Ascending aorta (tissue), 2 donors: ENCODE results near the gene CIAO1. TPM values are rescaled to one million over a fixed set of nuclear protein-coding genes. Genes with fewer than 3 reads are reported as not detected.
"Not testable (repeated sequence)": the region's sequence is repeated elsewhere in the genome, so short reads cannot be mapped to it uniquely, and the experiment has no call there.

Experiments used
- DNase-seq, 2 donors: peaks; one replicate each; pipeline ENCODE4 v3.0.0-alpha.2; 2019; ENCODE audit warnings: low spot score in 2 of 2
- H3K27ac ChIP-seq, 2 donors: fragments of 200-600 bp; sonication (generic); one replicate each; pipeline ENCODE4 v1.5.1; 2016 to 2017; ENCODE audit warnings: mild to moderate bottlenecking in 1 of 2
- H3K27me3 ChIP-seq: fragments of 200-600 bp; sonication (generic); one replicate; pipeline ENCODE4 v1.5.1; 2017
- H3K36me3 ChIP-seq, 2 donors: fragments of 200-600 bp; sonication (generic); one replicate each; pipeline ENCODE4 v1.5.1; 2016
- H3K4me1 ChIP-seq, 2 donors: fragments of 200-600 bp; sonication (generic); one replicate each; pipeline ENCODE4 v1.5.1; 2016 to 2017; ENCODE audit warnings: mild to moderate bottlenecking in 1 of 2
- H3K4me3 ChIP-seq, 2 donors: fragments of 200-600 bp; sonication (generic); one replicate each; pipeline ENCODE4 v1.5.1; 2016 to 2017; ENCODE audit warnings: mild to moderate bottlenecking in 1 of 2
- H3K9me3 ChIP-seq, 2 donors: fragments of 200-600 bp; sonication (generic); one replicate each; pipeline ENCODE4 v1.5.1; 2016
- intact Hi-C: fragments of 100-400 bp; cut with DNase I; formaldehyde crosslinking; loops from one replicate; pipeline ENCODE4 v1.15.1; 2023
- total RNA-seq: library from RNA; depleted of rRNA; stranded (reverse); fragments of >200 nt; gene quantifications from one replicate; pipeline ENCODE4 v1.1.0, GENCODE V29; 2016
- TF ChIP-seq, protein P1 (sequence below), 3 experiments: fragments of 200-600 bp in 2 of 3; fragments of 450-650 bp in 1 of 3; sonication (generic) in 2 of 3; IDR thresholded peaks; one replicate each; pipeline ENCODE4 v1.5.1; 2016 to 2019; ENCODE audit warnings: antibody characterized with exemption in 3 of 3, mild to moderate bottlenecking in 1 of 3, moderate library complexity in 1 of 3

CIAO1 gene
- total RNA-seq, result 127 TPM

- Histone ChIP-seq H3K36me3 (peaks cover 25% of the 10 kb centered on the region in 2 donors), H3K4me3 (peak within 1 kb of the TSS; percentile 81 to 84), H3K9me3 (no peaks in the 10 kb centered on the region), H3K4me1 (peaks cover 15 to 38% of the 10 kb centered on the region in 2 donors), H3K27ac (peak within 1 kb of the TSS; percentile 94), H3K27me3 (no peaks in the 10 kb centered on the region)
- intact Hi-C loops, result loop anchor here (1.0 to 10.0 kb wide), 8 partner anchors 39 to 1399 kb away; partner anchors contain the start of genes ACTR1B, ANKRD36C, C2orf92 and CNNM3
- TF ChIP-seq, protein P1, sequence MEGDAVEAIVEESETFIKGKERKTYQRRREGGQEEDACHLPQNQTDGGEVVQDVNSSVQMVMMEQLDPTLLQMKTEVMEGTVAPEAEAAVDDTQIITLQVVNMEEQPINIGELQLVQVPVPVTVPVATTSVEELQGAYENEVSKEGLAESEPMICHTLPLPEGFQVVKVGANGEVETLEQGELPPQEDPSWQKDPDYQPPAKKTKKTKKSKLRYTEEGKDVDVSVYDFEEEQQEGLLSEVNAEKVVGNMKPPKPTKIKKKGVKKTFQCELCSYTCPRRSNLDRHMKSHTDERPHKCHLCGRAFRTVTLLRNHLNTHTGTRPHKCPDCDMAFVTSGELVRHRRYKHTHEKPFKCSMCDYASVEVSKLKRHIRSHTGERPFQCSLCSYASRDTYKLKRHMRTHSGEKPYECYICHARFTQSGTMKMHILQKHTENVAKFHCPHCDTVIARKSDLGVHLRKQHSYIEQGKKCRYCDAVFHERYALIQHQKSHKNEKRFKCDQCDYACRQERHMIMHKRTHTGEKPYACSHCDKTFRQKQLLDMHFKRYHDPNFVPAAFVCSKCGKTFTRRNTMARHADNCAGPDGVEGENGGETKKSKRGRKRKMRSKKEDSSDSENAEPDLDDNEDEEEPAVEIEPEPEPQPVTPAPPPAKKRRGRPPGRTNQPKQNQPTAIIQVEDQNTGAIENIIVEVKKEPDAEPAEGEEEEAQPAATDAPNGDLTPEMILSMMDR (IDR thresholded peaks at IDR 0.05), result peak; percentile 20 to 57 (median 24)
- DNase-seq, result peak; percentile 95 to 99
Observed at GRCh38 chr2:96265840-96266679, at the start of gene CIAO1, which contains the start of gene TMEM127. CIAO1 (plus strand) TSS chr2:96266225; CDS start chr2:96266351, 126 bp downstream. TMEM127 (minus strand) TSS chr2:96265997; CDS start chr2:96265381, 616 bp downstream.

DNA sequence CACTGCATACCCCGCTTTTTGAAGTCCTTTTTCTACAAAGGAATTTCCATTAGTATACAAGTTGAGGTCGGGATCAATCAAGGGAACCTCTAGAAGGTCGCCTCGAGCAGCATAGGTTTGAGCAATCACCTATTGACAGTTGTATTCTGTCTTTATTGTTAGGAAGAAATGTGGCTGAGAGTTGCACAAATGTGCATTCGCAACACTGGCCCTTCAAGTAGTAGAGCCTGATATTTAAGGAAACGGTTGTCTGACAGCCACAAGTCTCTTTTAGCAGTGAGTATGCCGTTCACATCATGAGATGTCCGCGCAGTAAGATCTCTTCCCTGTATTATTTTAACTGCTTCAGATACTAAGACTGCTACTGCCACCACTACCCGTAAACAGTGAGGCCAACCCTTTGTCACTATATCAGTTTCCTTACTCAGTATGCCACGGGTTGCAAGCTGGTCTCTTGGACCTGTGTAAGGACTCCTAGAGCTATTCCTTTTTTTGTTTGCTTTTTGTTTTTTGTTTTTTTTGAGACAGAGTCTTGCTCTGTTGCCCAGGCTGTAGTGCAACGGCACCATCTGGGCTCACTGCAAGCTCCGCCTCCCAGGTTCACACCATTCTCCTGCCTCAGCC lies 47.4 kb upstream of the CIAO1 start:
- Histone ChIP-seq H3K9me3 (no peaks in the 10 kb centered on the region), H3K27me3 (no peaks in the 10 kb centered on the region), H3K27ac (no peak overlapping the region), H3K36me3 (no peaks in the 10 kb centered on the region), H3K4me3 (no peak overlapping the region), H3K4me1 (no peaks in the 10 kb centered on the region)
- intact Hi-C loops, result no loop called here
- TF ChIP-seq, protein P1 (IDR thresholded peaks at IDR 0.05), result no peak
- no peak for DNase-seq

- DNase-seq, intact Hi-C loops, H3K36me3 ChIP-seq, H3K4me1 ChIP-seq, H3K9me3 ChIP-seq, H3K27ac ChIP-seq, H3K27me3 ChIP-seq, H3K4me3 ChIP-seq: not testable (repeated sequence)
Observed at GRCh38 chr2:96219959-96220358, 46.1 kb upstream of the CIAO1 start.

DNA sequence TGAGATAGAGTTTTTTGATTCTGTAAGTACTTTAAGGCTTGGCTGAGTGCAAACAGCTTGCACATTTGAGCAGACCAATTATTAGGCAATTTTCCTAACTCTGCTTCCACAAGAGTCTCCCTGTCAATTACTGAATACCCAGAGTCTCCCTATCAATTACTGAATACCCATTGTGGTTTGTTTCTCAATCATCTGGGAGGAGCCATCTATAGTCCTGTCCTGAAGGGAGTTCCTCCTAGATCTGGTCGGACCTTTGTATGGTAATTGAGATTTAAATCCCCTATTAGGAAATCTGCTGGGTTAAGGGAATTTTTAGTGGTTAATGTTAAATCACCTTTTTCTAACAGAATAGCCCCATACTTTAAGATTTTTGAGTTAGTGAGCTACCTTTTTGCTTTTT lies 44.9 kb upstream of the CIAO1 start:
- H3K27ac ChIP-seq, intact Hi-C loops, H3K9me3 ChIP-seq, H3K27me3 ChIP-seq, H3K36me3 ChIP-seq, H3K4me3 ChIP-seq, H3K4me1 ChIP-seq, DNase-seq: not testable (repeated sequence)

DNA sequence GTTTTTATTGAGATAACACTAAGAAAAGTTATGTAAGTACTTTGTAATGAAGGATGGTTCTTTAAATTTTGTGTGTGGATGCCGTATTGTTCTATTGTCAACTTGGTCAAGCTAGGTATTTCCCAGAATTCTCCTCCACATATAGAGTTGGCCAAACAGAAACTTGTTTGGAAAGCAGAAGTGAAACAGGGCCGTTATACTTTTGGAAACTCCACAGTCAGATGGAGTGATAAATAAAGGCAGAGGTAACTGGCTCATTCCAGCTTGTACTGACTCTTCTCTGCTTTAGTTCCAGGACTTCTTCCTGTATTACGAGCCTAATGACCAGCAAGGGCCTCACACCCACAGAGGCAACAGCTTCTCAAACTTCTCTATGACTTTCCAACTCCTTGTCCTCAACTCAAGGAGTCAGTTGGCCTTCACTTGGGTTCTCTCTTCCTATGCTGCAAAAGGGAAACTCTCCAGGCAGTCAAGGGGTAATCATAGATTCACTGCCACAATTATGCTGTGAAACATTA lies 41.0 kb upstream of the CIAO1 start:
- no peaks in the 10 kb centered on the region for H3K36me3 ChIP-seq
- H3K27ac ChIP-seq, result no peak overlapping the region
- DNase-seq, result no peak

GRCh38 chr2:96231316-96231715 lies 34.7 kb upstream of the CIAO1 start:
- no peak for DNase-seq
- Histone ChIP-seq H3K4me1 (no peaks in the 10 kb centered on the region), H3K36me3 (no peaks in the 10 kb centered on the region), H3K27ac (no peak overlapping the region), H3K27me3 (no peaks in the 10 kb centered on the region), H3K9me3 (no peaks in the 10 kb centered on the region), H3K4me3 (no peak overlapping the region)
- TF ChIP-seq, protein P1 (IDR thresholded peaks at IDR 0.05), result no peak
- intact Hi-C loops, result no loop called here

More for the DNA sequence above, 41.0 kb upstream of the CIAO1 start:
- TF ChIP-seq, protein P1 (IDR thresholded peaks at IDR 0.05), result no peak
- H3K4me3 ChIP-seq, result no peak overlapping the region
- H3K27me3 ChIP-seq, result no peaks in the 10 kb centered on the region
- intact Hi-C loops, result no loop called here
- H3K9me3 ChIP-seq, result no peaks in the 10 kb centered on the region
- no peaks in the 10 kb centered on the region for H3K4me1 ChIP-seq
